ENCODE data around the gene NOS1.

Gene NOS1

GRCh38 chr12:117243488-117243887 is 117.9 kb downstream of the NOS1 start:
- Histone ChIP-seq H3K27ac (ENCODE audit: insufficient read depth, low read length, poor library complexity, severe bottlenecking) (no peak overlapping the region), H3K4me3 (ENCODE audit: insufficient read depth, low read depth, low read length, poor library complexity, severe bottlenecking) (no peak overlapping the region), H3K4me1 (ENCODE audit: control insufficient read depth, insufficient read depth, low read length, poor library complexity, severe bottlenecking) (no peaks in the 10 kb centered on the region), H3K36me3 (ENCODE audit: control insufficient read depth, insufficient read depth, low read length) (no peaks in the 10 kb centered on the region), H3K27me3 (replicated peaks; ENCODE audit: control insufficient read depth, insufficient read depth, low read length, poor library complexity, severe bottlenecking) (no peaks in the 10 kb centered on the region), H3K9me3 (ENCODE audit: control insufficient read depth, low read length) (no peaks in the 10 kb centered on the region)
- no peak for DNase-seq

GRCh38 chr12:117241697-117242096 is 119.7 kb downstream of the NOS1 start:
- Histone ChIP-seq H3K4me3 (ENCODE audit: insufficient read depth, low read depth, low read length, poor library complexity, severe bottlenecking) (no peak overlapping the region), H3K36me3 (ENCODE audit: control insufficient read depth, insufficient read depth, low read length) (no peaks in the 10 kb centered on the region), H3K4me1 (ENCODE audit: control insufficient read depth, insufficient read depth, low read length, poor library complexity, severe bottlenecking) (no peaks in the 10 kb centered on the region), H3K9me3 (ENCODE audit: control insufficient read depth, low read length) (no peaks in the 10 kb centered on the region), H3K27me3 (replicated peaks; ENCODE audit: control insufficient read depth, insufficient read depth, low read length, poor library complexity, severe bottlenecking) (peaks cover 1% of the 10 kb centered on the region), H3K27ac (ENCODE audit: insufficient read depth, low read length, poor library complexity, severe bottlenecking) (no peak overlapping the region)
- no peak for DNase-seq

- H3K27me3 ChIP-seq (replicated peaks; ENCODE audit: control insufficient read depth, insufficient read depth, low read length, poor library complexity, severe bottlenecking) = peaks cover 7% of the 10 kb centered on the region
- H3K4me1 ChIP-seq (ENCODE audit: control insufficient read depth, insufficient read depth, low read length, poor library complexity, severe bottlenecking) = no peaks in the 10 kb centered on the region
- H3K4me3 ChIP-seq (ENCODE audit: insufficient read depth, low read depth, low read length, poor library complexity, severe bottlenecking) = no peak overlapping the region
- H3K27ac ChIP-seq (ENCODE audit: insufficient read depth, low read length, poor library complexity, severe bottlenecking) = no peak overlapping the region
- DNase-seq = no peak
- H3K9me3 ChIP-seq (ENCODE audit: control insufficient read depth, low read length) = no peaks in the 10 kb centered on the region
- H3K36me3 ChIP-seq (ENCODE audit: control insufficient read depth, insufficient read depth, low read length) = no peaks in the 10 kb centered on the region
These were observed 121.2 kb downstream of the NOS1 start for GRCh38 chr12:117240081-117240755.

- H3K36me3 ChIP-seq (ENCODE audit: control insufficient read depth, insufficient read depth, low read length) = no peaks in the 10 kb centered on the region
- H3K27ac ChIP-seq (ENCODE audit: insufficient read depth, low read length, poor library complexity, severe bottlenecking) = no peak overlapping the region
- H3K9me3 ChIP-seq (ENCODE audit: control insufficient read depth, low read length) = no peaks in the 10 kb centered on the region
- H3K4me3 ChIP-seq (ENCODE audit: insufficient read depth, low read depth, low read length, poor library complexity, severe bottlenecking) = no peak overlapping the region
- H3K27me3 ChIP-seq (replicated peaks; ENCODE audit: control insufficient read depth, insufficient read depth, low read length, poor library complexity, severe bottlenecking) = peaks cover 7% of the 10 kb centered on the region
- peak; percentile 4 to 46 (median 27) for DNase-seq
- H3K4me1 ChIP-seq (ENCODE audit: control insufficient read depth, insufficient read depth, low read length, poor library complexity, severe bottlenecking) = no peaks in the 10 kb centered on the region
These were observed 124.9 kb downstream of the NOS1 start for GRCh38 chr12:117236456-117237001.

GRCh38 chr12:117235261-117235660 is 126.2 kb downstream of the NOS1 start:
- H3K4me1 ChIP-seq (ENCODE audit: control insufficient read depth, insufficient read depth, low read length, poor library complexity, severe bottlenecking) = no peaks in the 10 kb centered on the region
- H3K27me3 ChIP-seq (replicated peaks; ENCODE audit: control insufficient read depth, insufficient read depth, low read length, poor library complexity, severe bottlenecking) = peaks cover 7% of the 10 kb centered on the region
- H3K4me3 ChIP-seq (ENCODE audit: insufficient read depth, low read depth, low read length, poor library complexity, severe bottlenecking) = no peak overlapping the region
- H3K27ac ChIP-seq (ENCODE audit: insufficient read depth, low read length, poor library complexity, severe bottlenecking) = no peak overlapping the region
- H3K9me3 ChIP-seq (ENCODE audit: control insufficient read depth, low read length) = no peaks in the 10 kb centered on the region
- no peak for DNase-seq
- H3K36me3 ChIP-seq (ENCODE audit: control insufficient read depth, insufficient read depth, low read length) = no peaks in the 10 kb centered on the region

- Histone ChIP-seq H3K4me1 (ENCODE audit: control insufficient read depth, insufficient read depth, low read length, poor library complexity, severe bottlenecking) (no peaks in the 10 kb centered on the region), H3K36me3 (ENCODE audit: control insufficient read depth, insufficient read depth, low read length) (no peaks in the 10 kb centered on the region), H3K27ac (ENCODE audit: insufficient read depth, low read length, poor library complexity, severe bottlenecking) (no peak overlapping the region), H3K9me3 (ENCODE audit: control insufficient read depth, low read length) (no peaks in the 10 kb centered on the region), H3K4me3 (ENCODE audit: insufficient read depth, low read depth, low read length, poor library complexity, severe bottlenecking) (no peak overlapping the region), H3K27me3 (replicated peaks; ENCODE audit: control insufficient read depth, insufficient read depth, low read length, poor library complexity, severe bottlenecking) (peaks cover 7% of the 10 kb centered on the region)
- DNase-seq = no peak
These were observed 127.0 kb downstream of the NOS1 start for GRCh38 chr12:117234441-117234840.

GRCh38 chr12:117231750-117232149 is 129.7 kb downstream of the NOS1 start:
- DNase-seq = no peak
- no peak overlapping the region for H3K4me3 ChIP-seq (ENCODE audit: insufficient read depth, low read depth, low read length, poor library complexity, severe bottlenecking)
- H3K9me3 ChIP-seq (ENCODE audit: control insufficient read depth, low read length) = no peaks in the 10 kb centered on the region
- no peaks in the 10 kb centered on the region for H3K4me1 ChIP-seq (ENCODE audit: control insufficient read depth, insufficient read depth, low read length, poor library complexity, severe bottlenecking)
- H3K27me3 ChIP-seq (replicated peaks; ENCODE audit: control insufficient read depth, insufficient read depth, low read length, poor library complexity, severe bottlenecking) = peaks cover 7% of the 10 kb centered on the region
- no peaks in the 10 kb centered on the region for H3K36me3 ChIP-seq (ENCODE audit: control insufficient read depth, insufficient read depth, low read length)
- H3K27ac ChIP-seq (ENCODE audit: insufficient read depth, low read length, poor library complexity, severe bottlenecking) = no peak overlapping the region

- H3K4me3 ChIP-seq (ENCODE audit: insufficient read depth, low read depth, low read length, poor library complexity, severe bottlenecking) = no peak overlapping the region
- H3K27me3 ChIP-seq (replicated peaks; ENCODE audit: control insufficient read depth, insufficient read depth, low read length, poor library complexity, severe bottlenecking) = no peaks in the 10 kb centered on the region
- H3K36me3 ChIP-seq (ENCODE audit: control insufficient read depth, insufficient read depth, low read length) = no peaks in the 10 kb centered on the region
- no peak overlapping the region for H3K27ac ChIP-seq (ENCODE audit: insufficient read depth, low read length, poor library complexity, severe bottlenecking)
- no peak for DNase-seq
- H3K9me3 ChIP-seq (ENCODE audit: control insufficient read depth, low read length) = no peaks in the 10 kb centered on the region
- H3K4me1 ChIP-seq (ENCODE audit: control insufficient read depth, insufficient read depth, low read length, poor library complexity, severe bottlenecking) = no peaks in the 10 kb centered on the region
These were observed 133.2 kb downstream of the NOS1 start for GRCh38 chr12:117228239-117228638.

GRCh38 chr12:117227000-117227653 is 134.3 kb downstream of the NOS1 start:
- Histone ChIP-seq H3K4me1 (ENCODE audit: control insufficient read depth, insufficient read depth, low read length, poor library complexity, severe bottlenecking) (no peaks in the 10 kb centered on the region), H3K4me3 (ENCODE audit: insufficient read depth, low read depth, low read length, poor library complexity, severe bottlenecking) (no peak overlapping the region)
- DNase-seq = no peak

GRCh38 chr12:117226505-117226904 is 134.9 kb downstream of the NOS1 start:
- no peak for DNase-seq
- H3K9me3 ChIP-seq (ENCODE audit: control insufficient read depth, low read length) = no peaks in the 10 kb centered on the region
- H3K4me3 ChIP-seq (ENCODE audit: insufficient read depth, low read depth, low read length, poor library complexity, severe bottlenecking) = no peak overlapping the region
- H3K27ac ChIP-seq (ENCODE audit: insufficient read depth, low read length, poor library complexity, severe bottlenecking) = no peak overlapping the region
- no peaks in the 10 kb centered on the region for H3K36me3 ChIP-seq (ENCODE audit: control insufficient read depth, insufficient read depth, low read length)
- H3K4me1 ChIP-seq (ENCODE audit: control insufficient read depth, insufficient read depth, low read length, poor library complexity, severe bottlenecking) = no peaks in the 10 kb centered on the region
- no peaks in the 10 kb centered on the region for H3K27me3 ChIP-seq (replicated peaks; ENCODE audit: control insufficient read depth, insufficient read depth, low read length, poor library complexity, severe bottlenecking)

More at GRCh38 chr12:117227000-117227653, 134.3 kb downstream of the NOS1 start:
- H3K27ac ChIP-seq (ENCODE audit: insufficient read depth, low read length, poor library complexity, severe bottlenecking) = no peak overlapping the region
- no peaks in the 10 kb centered on the region for H3K36me3 ChIP-seq (ENCODE audit: control insufficient read depth, insufficient read depth, low read length)
- no peaks in the 10 kb centered on the region for H3K9me3 ChIP-seq (ENCODE audit: control insufficient read depth, low read length)
- no peaks in the 10 kb centered on the region for H3K27me3 ChIP-seq (replicated peaks; ENCODE audit: control insufficient read depth, insufficient read depth, low read length, poor library complexity, severe bottlenecking)

Data from effector memory CD4-positive, alpha-beta T cell (primary cell).